Liver (tissue), 9 donors: ENCODE data around the gene BICRA. TPM values are rescaled to one million over a fixed set of nuclear protein-coding genes. Genes with fewer than 3 reads are reported as not detected.
A peak's percentile ranks its signal among the peaks of the same experiment; 100 is the strongest.

Experiments
- DNase-seq: peaks from one replicate; pipeline ENCODE4 v3.0.0-alpha.2; 2017; ENCODE audit warnings: low spot score
- H3K27ac ChIP-seq, 2 donors: one replicate each; pipeline ENCODE4 v1.7.0; 2013; ENCODE audit warnings: inconsistent platforms in 2 of 2, low read length in 2 of 2, control low read depth in 1 of 2, low read depth in 1 of 2, mild to moderate bottlenecking in 1 of 2
- H3K27me3 ChIP-seq, 4 donors: one replicate each; pipeline versions ENCODE4 v1.6.1 to v1.7.0; 2013; ENCODE audit warnings: low read length in 3 of 4, inconsistent platforms in 1 of 4, mild to moderate bottlenecking in 1 of 4, moderate library complexity in 1 of 4; ENCODE audit not compliant: control insufficient read depth in 4 of 4, insufficient read depth in 4 of 4
- H3K36me3 ChIP-seq, 4 donors: one replicate each; pipeline versions ENCODE4 v1.6.1 to v1.7.0; 2013; ENCODE audit warnings: low read length in 3 of 4, mild to moderate bottlenecking in 3 of 4, low read depth in 1 of 4, moderate library complexity in 1 of 4; ENCODE audit not compliant: control insufficient read depth in 4 of 4, insufficient read depth in 3 of 4
- H3K4me1 ChIP-seq, 4 donors: one replicate each; pipeline versions ENCODE4 v1.6.1 to v1.7.0; 2013; ENCODE audit warnings: low read length in 3 of 4, mild to moderate bottlenecking in 3 of 4, moderate library complexity in 1 of 4; ENCODE audit not compliant: control insufficient read depth in 4 of 4, insufficient read depth in 4 of 4
- H3K4me3 ChIP-seq, 3 donors: one replicate each; pipeline versions ENCODE4 v1.6.1 to v1.7.0; 2013; ENCODE audit warnings: low read length in 3 of 3, control low read depth in 1 of 3, low read depth in 1 of 3, mild to moderate bottlenecking in 1 of 3
- H3K9ac ChIP-seq, 2 donors: one replicate each; pipeline ENCODE4 v1.7.0; 2013; ENCODE audit warnings: low read length in 2 of 2, mild to moderate bottlenecking in 2 of 2, moderate library complexity in 2 of 2, control low read depth in 1 of 2, low read depth in 1 of 2
- H3K9me3 ChIP-seq, 4 donors: one replicate each; pipeline versions ENCODE4 v1.6.1 to v1.7.0; 2013; ENCODE audit warnings: low read length in 3 of 4; ENCODE audit not compliant: control insufficient read depth in 4 of 4
- CTCF ChIP-seq: fragments of 150-350 bp; IDR thresholded peaks from 2 replicates; pipeline ENCODE4 v1.5.1; 2017; ENCODE audit warnings: improper control_type of control experiment, low read depth, low read length; ENCODE audit not compliant: missing input control
- EGR1 ChIP-seq, 2 donors: IDR thresholded peaks; 2 replicates each; pipeline ENCODE4 v1.6.1; 2016 to 2018; ENCODE audit warnings: antibody characterized with exemption in 2 of 2, low read depth in 2 of 2
- FOXA2 ChIP-seq: IDR thresholded peaks from 2 replicates; pipeline ENCODE4 v1.6.1; 2016; ENCODE audit warnings: antibody characterized with exemption
- GABPA ChIP-seq, 2 donors: IDR thresholded peaks in 1 of 2; conservative IDR thresholded peaks in 1 of 2; 2 replicates each; pipeline ENCODE4 v1.6.1; 2016; ENCODE audit warnings: antibody characterized with exemption in 2 of 2, mild to moderate bottlenecking in 1 of 2, moderate library complexity in 1 of 2
- HNF4A ChIP-seq, 2 donors: conservative IDR thresholded peaks; 2 replicates each; pipeline ENCODE4 v1.6.1; 2016; ENCODE audit warnings: antibody characterized with exemption in 2 of 2, mild to moderate bottlenecking in 2 of 2
- HNF4G ChIP-seq: IDR thresholded peaks from 2 replicates; pipeline ENCODE4 v1.6.1; 2016; ENCODE audit warnings: antibody characterized with exemption
- JUND ChIP-seq, 2 donors: IDR thresholded peaks; 2 replicates each; pipeline ENCODE4 v1.6.1; 2016; ENCODE audit warnings: antibody characterized with exemption in 2 of 2
- RAD21 ChIP-seq, 2 donors: IDR thresholded peaks; 2 replicates each; pipeline ENCODE4 v1.6.1; 2016; ENCODE audit warnings: antibody characterized with exemption in 2 of 2, mild to moderate bottlenecking in 2 of 2
- REST ChIP-seq: IDR thresholded peaks from 2 replicates; pipeline ENCODE4 v1.6.1; 2016; ENCODE audit warnings: antibody characterized with exemption, mild to moderate bottlenecking
- RXRA ChIP-seq, 2 donors: IDR thresholded peaks; 2 replicates each; pipeline ENCODE4 v1.6.1; 2017 to 2018; ENCODE audit warnings: antibody characterized with exemption in 2 of 2, mild to moderate bottlenecking in 1 of 2
- SP1 ChIP-seq: IDR thresholded peaks from 2 replicates; pipeline ENCODE4 v1.6.1; 2018; ENCODE audit warnings: antibody characterized with exemption, mild to moderate bottlenecking
- WGBS: extraction: QIAGEN DNeasy Blood & Tissue Kit; methylation state at CpG from one replicate; pipeline ENCODE4 v1.1.7; 2013; 5-methylcytosine and 5-hydroxymethylcytosine counted together
- polyA plus RNA-seq, 2 donors: library from polyadenylated mRNA; stranded (reverse) in 1 of 2; unstranded in 1 of 2; fragments of 200-250 nt in 1 of 2; fragments of >200 nt in 1 of 2; fragmentation: Nextera tagmentation in 1 of 2; extraction: Ambion mirVana in 1 of 2; gene quantifications; one replicate each; pipeline versions ENCODE4 v1.2.1 to v1.2.3, GENCODE V29; 2013 to 2015
- total RNA-seq, 2 donors: library from RNA; depleted of rRNA; stranded (reverse); fragments of >200 nt; gene quantifications; one replicate each; pipeline ENCODE4 v1.2.3, GENCODE V29; 2014
- TF ChIP-seq, protein P1 (sequence below): IDR thresholded peaks from 2 replicates; pipeline ENCODE4 v1.6.1; 2016; ENCODE audit warnings: antibody characterized with exemption
- TF ChIP-seq, protein P2 (sequence below): IDR thresholded peaks from 2 replicates; pipeline ENCODE4 v1.6.1; 2016; ENCODE audit warnings: antibody characterized with exemption
- donor health status: healthy.
- donor health status: healthy.
- donor health status: healthy.
- donor health status: healthy.
- donor health status: healthy.

The BICRA gene
- total and polyA plus RNA-seq, 4 donors, result 0.63 to 8.9 (median 3.0) TPM

- no peaks in the 10 kb centered on the region for H3K9me3 ChIP-seq
- no peak for DNase-seq
- H3K27ac ChIP-seq, result no peak overlapping the region
- H3K4me1 ChIP-seq, result peaks cover 0 to 10% (median 5%) of the 10 kb centered on the region in 4 donors
- no peaks in the 10 kb centered on the region for H3K36me3 ChIP-seq
- WGBS, result 92% methylated on average over 48 of the region's 48 CpGs
- no peak overlapping the region for H3K9ac ChIP-seq
- H3K4me3 ChIP-seq, result no peak overlapping the region
- TF ChIP-seq RXRA (IDR thresholded peaks at IDR 0.05), result no peak
- no peak for TF ChIP-seq FOXA2
- TF ChIP-seq EGR1 (IDR thresholded peaks at IDR 0.05; ENCODE audit: low read depth in 2 of 2), result no peak
- no peaks in the 10 kb centered on the region for H3K27me3 ChIP-seq
These were observed 132.1 kb downstream of the BICRA start for GRCh38 chr19:47740866-47741519.

GRCh38 chr19:47741544-47742140 is 132.7 kb downstream of the BICRA start:
- WGBS, result 82% methylated on average over 15 of the region's 15 CpGs
- Histone ChIP-seq H3K4me3 (no peak overlapping the region), H3K27ac (peak overlapping the region in 1 of 2 donors; percentile 65), H3K9me3 (no peaks in the 10 kb centered on the region), H3K4me1 (peaks cover under 1 to 16% (median 8%) of the 10 kb centered on the region in 4 donors), H3K9ac (no peak overlapping the region), H3K36me3 (no peaks in the 10 kb centered on the region), H3K27me3 (no peaks in the 10 kb centered on the region)
- no peak for DNase-seq
- TF ChIP-seq RXRA (IDR thresholded peaks at IDR 0.05) (no peak), GABPA (IDR thresholded peaks at IDR 0.05 in 1 of 2, conservative IDR thresholded peaks at IDR 0.05 in 1 of 2) (no peak), JUND (IDR thresholded peaks at IDR 0.05) (no peak), RAD21 (IDR thresholded peaks at IDR 0.05) (no peak), HNF4A (conservative IDR thresholded peaks at IDR 0.05) (no peak), SP1 (no peak), REST (no peak), EGR1 (IDR thresholded peaks at IDR 0.05; ENCODE audit: low read depth in 2 of 2) (no peak), HNF4G (no peak), CTCF (no peak), FOXA2 (no peak)
- TF ChIP-seq, protein P1, sequence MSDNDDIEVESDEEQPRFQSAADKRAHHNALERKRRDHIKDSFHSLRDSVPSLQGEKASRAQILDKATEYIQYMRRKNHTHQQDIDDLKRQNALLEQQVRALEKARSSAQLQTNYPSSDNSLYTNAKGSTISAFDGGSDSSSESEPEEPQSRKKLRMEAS, result no peak
- TF ChIP-seq, protein P2, sequence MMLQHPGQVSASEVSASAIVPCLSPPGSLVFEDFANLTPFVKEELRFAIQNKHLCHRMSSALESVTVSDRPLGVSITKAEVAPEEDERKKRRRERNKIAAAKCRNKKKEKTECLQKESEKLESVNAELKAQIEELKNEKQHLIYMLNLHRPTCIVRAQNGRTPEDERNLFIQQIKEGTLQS, result no peak
